SK-N-MC (cell line): ENCODE data around the gene SMIM41.

Source experiments
- EZH2 ChIP-seq: fragments of 200-600 bp; sonication (generic); IDR thresholded peaks from one replicate; pipeline ENCODE4 v1.6.1; 2017; ENCODE audit warnings: antibody characterized with exemption
- FOXP2 ChIP-seq: optimal IDR thresholded peaks from 2 replicates; pipeline ENCODE3; 2011; ENCODE audit warnings: mild to moderate bottlenecking, moderate library complexity; ENCODE audit not compliant: insufficient read depth; ENCODE audit errors: extremely low read length, control extremely low read depth
- POLR2AphosphoS5 ChIP-seq: IDR thresholded peaks from 2 replicates; pipeline ENCODE4 v1.6.1; 2012; ENCODE audit warnings: mild to moderate bottlenecking, low read depth, low read length, borderline replicate concordance

GRCh38 chr12:52049286-52049685 lies 30.2 kb upstream of the SMIM41 start:
- no peak for TF ChIP-seq EZH2
- no peak for TF ChIP-seq POLR2AphosphoS5
- TF ChIP-seq FOXP2, result no peak
